GM21367 (cell line): ENCODE results near the gene PSMA4.
"Not testable (repeated sequence)": the region's sequence is repeated elsewhere in the genome, so short reads cannot be mapped to it uniquely, and the experiment has no call there.

Experiments
- ATAC-seq: cut with Tn5 transposase; IDR thresholded peaks from one replicate; pipeline ENCODE4 v1.9.1; 2021; ENCODE audit not compliant: unreplicated experiment

Gene PSMA4

DNA sequence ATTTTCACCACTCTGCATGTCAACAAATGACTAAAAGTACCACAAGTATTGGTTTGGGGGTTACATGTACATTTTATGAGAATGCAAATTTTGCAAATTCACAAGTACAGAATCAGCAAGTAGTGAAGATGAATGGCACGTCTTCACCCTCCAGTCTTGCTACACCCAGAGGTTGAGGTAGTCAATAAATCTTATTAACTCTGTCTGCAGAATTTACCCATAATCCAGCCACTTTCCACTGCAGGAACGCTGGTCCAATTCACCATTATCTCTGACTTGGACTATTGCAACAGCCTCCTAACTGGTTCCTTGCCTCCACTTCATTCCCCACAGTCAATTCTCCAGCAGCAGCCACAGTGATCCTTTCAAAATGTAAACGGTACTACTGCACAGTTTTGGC, 10.6 kb downstream of the PSMA4 start:
- ATAC-seq, result no peak

DNA sequence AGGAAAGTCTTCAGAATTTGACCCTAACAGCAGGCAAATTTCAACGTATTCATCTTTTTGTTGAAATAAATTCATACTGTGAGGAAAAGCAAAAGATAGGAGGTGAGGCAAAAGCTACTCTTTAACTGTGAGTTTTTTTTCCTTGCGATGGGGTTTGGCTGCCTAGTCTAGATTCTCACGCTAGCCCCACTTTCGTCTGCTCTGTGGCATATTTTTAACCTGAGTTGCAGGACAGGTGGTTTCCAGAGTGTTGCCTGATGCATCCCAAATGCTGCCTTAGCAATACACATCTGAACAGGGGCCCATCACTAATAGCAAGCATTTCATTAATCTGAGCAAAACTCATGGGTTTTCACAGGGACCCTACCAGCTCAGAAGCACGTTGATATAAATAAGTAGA, 11.7 kb downstream of the PSMA4 start:
- no peak for ATAC-seq

DNA sequence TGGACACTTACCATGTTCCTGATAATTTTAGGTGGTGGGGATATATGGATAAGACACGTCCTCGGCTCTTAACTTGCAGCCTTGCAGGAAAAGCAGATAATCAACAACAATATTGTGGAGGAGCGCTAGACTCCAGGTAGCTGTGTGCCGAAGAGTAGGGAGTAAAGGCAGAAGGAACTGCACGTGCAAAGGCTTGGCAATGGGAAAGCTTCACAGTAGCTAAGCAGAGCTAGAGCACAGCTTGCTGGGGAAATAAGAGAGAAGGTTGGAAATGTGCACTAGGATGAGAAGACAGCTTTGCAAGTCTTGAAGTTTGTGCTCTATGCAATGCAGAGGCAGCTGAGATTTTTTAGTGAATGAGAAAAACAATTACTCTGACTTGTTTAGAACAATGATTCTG, 12.4 kb downstream of the PSMA4 start:
- ATAC-seq, result no peak

DNA sequence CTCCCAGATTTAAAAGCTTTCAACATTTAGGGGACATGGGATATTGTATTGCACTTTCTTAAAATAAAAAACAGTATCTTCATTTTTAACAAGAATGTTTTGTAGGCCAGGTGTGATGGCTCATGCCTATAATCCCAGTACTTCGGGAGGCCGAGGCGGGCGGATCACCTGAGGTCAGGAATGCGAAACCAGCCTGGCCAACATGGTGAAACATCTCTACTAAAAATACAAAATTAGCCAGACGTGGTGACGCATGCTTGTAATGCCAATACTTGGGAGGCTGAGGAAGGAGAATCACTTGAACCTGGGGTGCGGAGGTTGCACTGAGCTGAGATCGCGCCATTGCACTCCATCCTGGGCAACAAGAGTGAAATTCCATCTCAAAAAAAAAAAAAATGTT, 20.0 kb downstream of the PSMA4 start:
- ATAC-seq, result not testable (repeated sequence)

DNA sequence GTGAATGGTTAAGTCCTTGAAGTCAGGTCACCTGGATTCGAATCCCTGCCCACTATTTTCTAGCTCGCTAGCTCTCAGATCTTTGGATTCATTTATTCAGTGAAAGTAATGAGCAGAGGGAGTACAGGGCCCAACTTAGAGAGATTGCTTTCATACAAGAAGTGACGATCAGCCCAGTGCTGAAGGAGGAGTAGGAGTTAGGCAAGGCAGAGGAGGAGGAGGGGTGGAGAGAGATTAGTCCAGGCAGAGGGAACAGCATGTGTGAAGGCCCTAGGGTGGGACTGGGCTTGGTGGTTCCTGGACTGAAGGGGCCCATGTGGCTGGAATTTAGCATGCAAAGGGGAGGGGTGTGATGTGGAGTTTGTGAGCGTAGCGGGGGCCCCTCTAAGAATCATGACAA, 21.2 kb downstream of the PSMA4 start:
- no peak for ATAC-seq

DNA sequence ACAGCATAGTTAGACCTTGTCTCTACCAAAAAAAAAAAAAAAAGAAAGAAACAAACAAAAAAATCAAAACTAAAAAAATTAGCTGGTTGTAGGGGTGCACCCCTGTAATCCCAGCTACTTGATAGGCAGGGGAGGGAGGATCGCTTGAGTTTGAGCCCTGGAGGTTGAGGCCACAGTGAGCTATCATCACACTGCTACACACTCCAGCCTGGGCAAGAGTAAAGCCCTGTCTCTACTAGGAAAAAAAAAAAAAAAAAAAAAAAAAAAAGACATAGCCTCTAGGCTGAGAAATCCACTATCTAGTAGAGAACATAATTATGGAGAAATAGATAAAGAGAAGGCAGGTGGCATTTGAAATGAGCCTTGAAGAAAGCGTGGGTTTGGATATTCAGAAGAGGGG, 22.8 kb downstream of the PSMA4 start:
- ATAC-seq, result no peak

DNA sequence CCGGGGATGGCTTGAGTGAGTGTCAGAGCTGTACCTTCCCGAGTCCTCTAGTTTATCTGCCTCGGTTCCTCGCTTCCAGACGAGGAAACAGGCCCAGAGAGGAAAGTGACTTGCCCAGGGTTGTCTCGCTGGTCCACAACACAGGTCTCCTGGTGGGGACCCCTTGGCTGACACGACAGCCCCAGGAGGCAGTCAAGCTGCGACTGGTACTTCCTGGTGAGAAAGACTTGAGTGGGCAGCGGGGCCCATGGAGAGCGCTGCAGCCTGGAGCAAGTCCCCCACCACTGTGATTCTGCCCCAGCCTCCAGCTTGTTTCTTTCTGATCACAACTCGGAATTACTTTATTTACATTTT, 24.5 kb downstream of the PSMA4 start:
- no peak for ATAC-seq

DNA sequence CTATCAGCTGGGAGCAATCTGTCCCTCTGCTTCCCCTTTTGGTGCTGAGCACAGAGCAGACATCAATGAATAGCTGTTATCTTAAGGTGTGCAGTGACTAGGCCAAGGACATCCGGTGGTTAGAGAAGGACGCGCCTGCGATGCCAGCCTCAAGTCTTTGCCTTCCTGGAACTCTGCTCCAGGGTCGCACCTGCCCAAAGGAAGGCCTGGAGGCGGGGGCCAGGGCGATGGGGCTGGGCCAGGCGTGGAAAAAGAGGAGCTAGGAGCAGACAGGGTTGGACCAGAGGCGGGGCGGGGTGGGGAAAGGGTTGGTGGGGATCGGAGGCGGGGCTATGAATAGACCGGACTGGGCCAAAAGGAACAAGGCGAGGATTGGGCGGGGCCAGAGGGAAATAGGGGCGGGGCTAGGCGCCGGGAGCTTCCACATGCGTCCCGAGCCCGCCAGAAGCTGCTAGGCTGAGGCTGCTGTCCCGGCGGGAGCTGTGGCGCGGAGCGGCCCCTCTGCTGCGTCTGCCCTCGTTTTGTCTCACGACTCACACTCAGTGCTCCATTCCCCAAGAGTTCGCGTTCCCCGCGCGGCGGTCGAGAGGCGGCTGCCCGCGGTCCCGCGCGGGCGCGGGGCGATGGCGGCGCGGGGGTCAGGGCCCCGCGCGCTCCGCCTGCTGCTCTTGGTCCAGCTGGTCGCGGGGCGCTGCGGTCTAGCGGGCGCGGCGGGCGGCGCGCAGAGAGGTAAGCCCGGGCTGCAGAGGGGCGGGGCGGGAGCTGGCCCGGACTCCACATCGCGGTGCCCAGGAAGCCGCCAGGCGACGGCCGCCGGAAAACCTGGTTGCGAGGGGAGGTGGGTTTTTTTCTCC, 25.1 kb downstream of the PSMA4 start, which contains the start of gene CHRNA5:
CHRNA5 (plus strand) TSS at position 424 of the 854 bp plus-strand sequence; CDS start at position 624, 200 bp downstream.
- ATAC-seq, result peak; percentile 66

DNA sequence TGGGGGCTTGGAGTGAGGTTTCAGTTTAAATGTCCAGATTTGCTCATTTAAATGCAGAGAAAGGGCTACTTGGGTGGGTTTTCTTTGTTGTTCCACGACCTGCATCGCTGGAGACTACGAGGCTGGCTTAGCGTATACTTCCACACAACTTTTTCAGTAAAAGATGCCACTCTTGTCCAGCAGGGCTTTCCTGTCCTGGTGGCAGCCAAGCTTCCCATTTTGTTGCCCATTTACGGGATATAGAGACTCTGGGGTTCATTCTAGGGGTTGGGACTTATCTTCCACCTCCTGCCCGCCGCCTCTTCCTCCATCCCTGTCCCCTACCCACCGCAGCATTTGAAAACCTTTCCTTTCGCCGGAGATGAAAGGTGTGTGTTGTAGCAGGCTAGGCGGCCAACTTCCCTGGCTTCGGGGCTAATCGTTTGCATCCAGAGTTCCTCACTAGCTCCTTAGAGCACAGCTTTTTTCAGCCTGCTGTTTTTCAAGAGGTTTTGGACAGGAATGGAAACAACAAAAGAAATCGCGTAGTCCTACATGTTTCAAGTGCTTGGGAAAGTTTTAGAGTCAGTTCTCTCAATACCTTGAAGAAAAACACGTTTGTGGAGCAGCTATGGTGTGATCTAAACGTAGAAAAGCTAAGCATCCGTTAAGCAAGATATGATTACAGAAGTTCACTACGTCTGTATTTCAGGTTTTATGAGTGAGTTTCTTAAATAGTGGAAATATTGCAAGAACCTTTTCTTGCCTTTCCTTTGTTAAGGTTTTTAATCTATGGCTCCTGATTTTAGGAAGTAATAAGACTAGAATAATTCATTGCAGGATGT, 25.9 kb downstream of the PSMA4 start:
- peak; percentile 8 for ATAC-seq

DNA sequence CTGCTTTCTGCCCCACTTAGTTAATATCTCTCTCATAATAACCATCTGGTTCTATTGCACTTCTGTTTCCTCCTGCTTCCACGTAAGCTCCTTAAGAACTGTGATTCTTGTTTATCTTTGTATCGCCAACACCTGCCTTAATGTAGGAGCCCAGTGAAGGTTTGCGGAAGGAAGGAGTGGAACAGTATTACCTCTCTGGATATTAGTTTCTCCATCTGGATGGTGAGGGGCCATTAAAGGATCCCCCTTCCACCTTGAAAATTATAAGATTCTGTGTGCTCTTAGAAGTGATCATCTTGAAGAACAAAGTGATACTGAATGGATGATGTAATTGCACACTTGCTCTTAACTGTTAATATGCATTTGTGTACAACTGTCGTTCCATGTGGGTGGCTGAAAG, 27.3 kb downstream of the PSMA4 start:
- no peak for ATAC-seq

DNA sequence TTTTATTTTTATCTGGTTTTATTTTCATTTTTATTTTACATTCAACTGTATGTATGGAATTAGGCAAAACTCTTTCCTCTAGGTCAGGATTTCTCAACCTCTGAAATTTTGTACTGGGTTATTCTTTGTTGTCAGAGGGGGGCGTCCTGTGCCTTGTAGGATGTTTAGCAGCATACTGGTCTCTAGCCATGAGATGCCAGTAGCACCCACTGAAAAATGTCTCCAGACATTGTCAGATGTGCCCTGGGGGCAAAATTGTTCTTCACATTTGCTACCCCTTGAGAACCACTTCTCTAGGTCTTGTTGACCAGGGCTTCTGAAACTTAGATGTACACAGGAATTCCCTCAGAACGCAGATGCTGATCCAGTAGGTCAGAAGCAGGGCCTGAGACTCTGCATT, 30.5 kb downstream of the PSMA4 start:
- ATAC-seq, result no peak

DNA sequence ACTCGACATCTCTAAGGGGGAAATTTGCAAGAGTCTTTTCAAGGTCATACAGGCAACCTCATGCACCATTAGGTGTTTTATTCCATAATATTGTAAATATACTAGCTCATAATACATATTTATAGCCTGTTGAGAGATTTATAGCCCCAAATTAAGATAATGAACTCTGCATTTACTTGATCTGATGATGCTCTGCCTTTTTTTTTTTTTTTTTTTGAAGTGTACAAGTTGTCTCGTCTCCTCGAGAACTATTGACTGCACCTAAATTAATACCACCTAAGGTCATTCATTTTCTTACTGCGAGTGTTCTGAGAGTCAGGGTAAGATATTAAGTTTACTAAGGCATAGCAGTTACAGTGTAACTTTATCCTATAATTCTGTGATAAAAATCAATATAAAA, 31.1 kb downstream of the PSMA4 start:
- no peak for ATAC-seq

DNA sequence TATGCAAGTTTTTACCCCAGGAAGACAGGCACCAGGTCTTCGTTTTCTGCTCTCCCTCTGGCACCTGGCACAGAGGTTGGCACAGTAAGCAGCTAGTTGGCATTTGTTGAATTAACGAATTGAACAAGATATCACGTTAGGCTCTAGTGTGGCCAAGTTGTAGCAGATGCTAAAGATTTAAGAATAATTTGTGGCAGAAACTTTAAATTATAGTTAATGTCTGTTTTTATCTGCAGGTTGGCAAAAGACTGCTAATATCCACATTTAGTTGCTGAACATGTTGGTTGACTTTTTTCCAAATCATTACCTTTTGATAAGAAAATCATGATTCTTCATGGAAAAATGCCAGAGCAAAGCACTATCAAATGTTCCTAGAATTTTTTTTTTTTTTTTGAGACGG, 33.2 kb downstream of the PSMA4 start:
- no peak for ATAC-seq

DNA sequence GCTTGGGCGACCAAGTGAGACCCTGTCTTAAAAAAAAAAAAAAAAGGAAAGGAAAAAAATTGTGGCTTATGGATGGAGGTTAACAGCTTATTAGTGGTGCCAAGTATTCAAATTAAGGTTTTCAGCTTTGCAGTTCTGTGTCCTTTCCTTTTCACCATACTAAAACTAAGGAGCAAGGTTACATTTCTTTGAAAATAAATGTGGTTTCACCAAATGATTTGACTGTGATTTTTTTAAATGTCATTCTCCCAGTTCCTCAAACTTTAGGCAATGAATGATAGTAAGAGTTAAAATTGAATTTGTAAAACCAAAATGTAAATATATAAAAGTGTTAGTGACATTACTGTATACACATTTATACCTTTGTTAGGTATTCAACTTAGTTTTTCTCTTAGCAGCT, 34.7 kb downstream of the PSMA4 start:
- ATAC-seq, result no peak

DNA sequence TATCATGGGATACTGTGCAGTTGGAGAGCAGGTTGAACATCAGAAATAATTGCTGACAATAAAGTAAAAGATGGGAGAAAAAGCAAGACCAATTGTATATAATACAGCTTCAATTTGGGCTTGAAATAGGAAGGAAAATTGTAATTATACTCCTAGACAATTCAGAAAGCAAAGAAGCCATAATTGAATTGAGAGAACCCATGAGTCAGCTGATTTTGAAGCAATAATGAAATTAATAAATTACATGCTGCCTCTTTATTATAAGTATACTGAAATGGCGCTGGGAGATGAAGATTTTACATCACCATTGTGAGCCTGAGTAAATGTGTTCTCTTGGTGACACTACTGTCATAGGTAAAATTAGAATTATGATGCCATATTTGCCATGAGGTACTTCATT, 57.3 kb downstream of the PSMA4 start:
- no peak for ATAC-seq

DNA sequence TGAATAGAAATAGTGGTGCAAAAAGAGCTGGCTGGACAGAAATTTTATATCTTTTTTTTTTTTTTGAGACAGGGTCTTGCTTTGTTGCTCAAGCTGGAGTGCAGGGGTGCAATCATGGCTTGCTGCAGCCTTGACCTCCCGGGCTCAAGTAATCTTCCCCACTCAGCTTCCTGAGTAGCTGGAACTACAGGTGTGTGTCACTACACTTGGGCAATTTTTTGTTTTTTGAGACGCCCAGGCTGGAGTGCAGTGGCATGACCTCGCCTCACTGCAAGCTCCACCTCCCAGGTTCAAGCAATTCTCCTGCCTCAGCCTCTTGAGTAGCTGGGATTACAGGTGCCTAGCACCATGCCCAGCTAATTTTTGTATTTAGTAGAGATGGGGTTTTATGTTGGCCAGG, 58.1 kb downstream of the PSMA4 start:
- ATAC-seq, result no peak

DNA sequence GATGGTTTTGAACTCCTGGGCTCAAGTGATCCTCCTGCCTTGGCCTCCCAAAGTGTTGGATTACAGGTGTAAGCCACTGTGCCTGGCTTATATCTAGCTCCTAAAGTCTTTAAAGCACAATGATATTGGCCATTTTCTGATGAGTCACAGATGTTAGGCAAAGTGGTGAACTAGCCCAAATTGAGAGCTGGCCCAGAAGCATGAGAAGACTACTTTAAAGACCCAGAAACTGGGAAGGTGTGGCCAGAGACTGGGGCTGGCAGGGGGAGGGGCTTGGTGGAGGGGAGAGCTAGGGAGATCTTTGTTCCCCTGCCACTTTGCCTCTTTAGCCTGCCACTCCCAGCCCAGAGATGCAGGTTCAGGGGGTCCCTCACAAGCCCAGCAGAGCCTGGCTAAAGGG, 58.9 kb downstream of the PSMA4 start:
- no peak for ATAC-seq
